ENCODE data around the gene CPT1C. TPM values are rescaled to one million over a fixed set of nuclear protein-coding genes. Genes with fewer than 3 reads are reported as not detected.

The CPT1C gene
- total and polyA plus RNA-seq, 2 of the 8 experiments (the other 6 are each of a cell fraction or from before 2014, with no cell fraction given), result 79.6 to 91.8 TPM

- POLR2A ChIA-PET (ENCODE audit: partially characterized antibody), result interaction anchor here (1.1 to 2.2 kb wide), 2 partner anchors 16 to 24 kb away, joined by 3 to 9 read pairs; partner anchors contain the start of gene CPT1C
- Histone ChIP-seq H2BK20ac (ENCODE audit: low read length) (no peak overlapping the region), H3K27ac (ENCODE audit: low read depth, low read length) (no peak overlapping the region), H3K79me2 (ENCODE audit: control insufficient read depth in 1 of 2, insufficient read depth in 2 of 2, low read length in 2 of 2) (no peaks in the 10 kb centered on the region; a peak in 1 of 4 replicates), H3K27me3 (replicated peaks in 1 of 4; ENCODE audit: control insufficient read depth in 3 of 4, extremely low read depth in 1 of 4, insufficient read depth in 3 of 4, low read length in 3 of 4) (no peaks in the 10 kb centered on the region), H3K14ac (ENCODE audit: insufficient read length) (no peak overlapping the region), H3K4ac (replicated peaks; ENCODE audit: insufficient read length, low read depth, low read length) (no peak overlapping the region), H4K5ac (ENCODE audit: insufficient read length, low read depth, low read length) (no peak overlapping the region), H2AFZ (ENCODE audit: low read length) (no peak overlapping the region), H3K9me3 (ENCODE audit: insufficient read depth in 2 of 2, low read depth in 1 of 2, low read length in 1 of 2) (no peaks in the 10 kb centered on the region), H3K4me1 (replicated peaks in 1 of 4; ENCODE audit: control insufficient read depth in 3 of 4, insufficient read depth in 4 of 4, low read length in 3 of 4) (no peaks in the 10 kb centered on the region), H3K79me1 (ENCODE audit: low read depth, low read length) (no peaks in the 10 kb centered on the region), H3K23me2 (ENCODE audit: low read depth, low read length) (peaks cover 6% of the 10 kb centered on the region; the same call in 1 of the 2 replicates), H4K20me1 (replicated peaks in 1 of 2; ENCODE audit: control insufficient read depth in 1 of 2, insufficient read depth in 2 of 2, low read length in 2 of 2) (peaks cover 0 to 4% of the 10 kb centered on the region in 2 experiments), H3K36me3 (ENCODE audit: control insufficient read depth in 2 of 4, insufficient read depth in 4 of 4, low read length in 3 of 4) (peaks cover 17 to 41% (median 29%) of the 10 kb centered on the region in 4 experiments), H3K18ac (ENCODE audit: extremely low read depth, low read length) (no peak overlapping the region), H2AK5ac (ENCODE audit: low read depth, low read length) (no peak overlapping the region), H3K23ac (ENCODE audit: insufficient read length) (no peak overlapping the region), H2BK120ac (replicated peaks; ENCODE audit: low read depth, low read length) (no peak overlapping the region), H2BK5ac (ENCODE audit: low read depth, low read length) (no peak overlapping the region), H3K56ac (replicated peaks; ENCODE audit: insufficient read length, low read depth, low read length) (no peak overlapping the region), H4K8ac (ENCODE audit: extremely low read depth, insufficient read depth, low read length) (no peak overlapping the region), H4K91ac (replicated peaks; ENCODE audit: insufficient read length, low read length) (no peak overlapping the region), H2BK15ac (ENCODE audit: low read length) (no peak overlapping the region), H3K9ac (replicated peaks in 1 of 4; ENCODE audit: extremely low read depth in 1 of 4, low read depth in 3 of 4, low read length in 3 of 4) (no peak overlapping the region), H2BK12ac (ENCODE audit: low read depth, low read length) (no peak overlapping the region), H3K4me3 (ENCODE audit: extremely low read depth in 1 of 4, insufficient read depth in 2 of 4, low read depth in 3 of 4, low read length in 4 of 4) (no peak overlapping the region), H3K4me2 (ENCODE audit: insufficient read depth in 1 of 2, low read depth in 2 of 2, low read length in 2 of 2) (no peak overlapping the region)
- WGBS, 2 experiments (ENCODE audit: extremely low coverage in 1 of 2, insufficient coverage in 1 of 2, insufficient read length in 1 of 2, insufficient replicate concordance in 2 of 2, low coverage in 1 of 2, low lambda C conversion rate in 2 of 2, missing lambda C conversion rate in 1 of 2), result 95% methylated on average over 13 of the region's 16 CpGs; no CpG with 5 or more reads in 1 of the 2 experiments
- CTCF ChIA-PET (ENCODE audit: partially characterized antibody), result no interaction called here
- no peak for DNase-seq (ENCODE audit: low read depth in 1 of 2, low spot score in 2 of 2)
- FAIRE-seq, result no peak
- TF ChIP-seq SUZ12 (IDR thresholded peaks at IDR 0.05; ENCODE audit: low read length) (no peak), MAFK (IDR thresholded peaks at IDR 0.05; ENCODE audit: low read depth, low read length) (no peak), GTF2F1 (IDR thresholded peaks at IDR 0.05; ENCODE audit: borderline replicate concordance, low read depth, low read length) (no peak), KDM4A (IDR thresholded peaks at IDR 0.05; ENCODE audit: low read depth, low read length, severe bottlenecking) (no peak), RBBP5 (IDR thresholded peaks at IDR 0.05; ENCODE audit: borderline replicate concordance, low read depth, low read length) (no peak), CREB1 (IDR thresholded peaks at IDR 0.05) (no peak), CTBP2 (IDR thresholded peaks at IDR 0.05; ENCODE audit: borderline replicate concordance, insufficient read depth, insufficient read length, low read length) (no peak), POLR2A (IDR thresholded peaks at IDR 0.05; ENCODE audit: control extremely low read depth in 1 of 2, low read depth in 2 of 2, low read length in 2 of 2) (no peak), BRCA1 (IDR thresholded peaks at IDR 0.05; ENCODE audit: low read depth, low read length) (no peak), FOSL1 (IDR thresholded peaks at IDR 0.05; ENCODE audit: insufficient read depth, low read depth, low read length) (no peak), ZNF274 (IDR thresholded peaks at IDR 0.05; ENCODE audit: borderline replicate concordance, extremely low read depth, low read length) (no peak), ATF3 (IDR thresholded peaks at IDR 0.05; ENCODE audit: insufficient read depth, low read depth, low read length) (no peak)
Measured at GRCh38 chr19:49705919-49706318, 15.0 kb downstream of the CPT1C start.

Data from H1 (cell line).